T-cell (primary cell): ENCODE measurements around the gene PSMB3. TPM values are rescaled to one million over a fixed set of nuclear protein-coding genes. Genes with fewer than 3 reads are reported as not detected.

Experiments
- ATAC-seq, 4 experiments: fragments of 200-7000 bp in 3 of 4; fragments of 150-1000 bp in 1 of 4; cut with Tn5 transposase; replicated peaks in 1 of 4; 1 replicate in 3 of 4; 2 replicates in 1 of 4; pipeline ENCODE4 v1.10.0; 2021; ENCODE audit warnings: moderate library complexity in 3 of 4, mild to moderate bottlenecking in 2 of 4, moderate number of reproducible peaks in 1 of 4
- CTCF ChIA-PET, 2 donors: fragments of 300-600 bp; sonication (Branson Sonifier 250); formaldehyde crosslinking; loops; one replicate each; lab custom pipeline; 2022; ENCODE audit warnings: antibody characterized with exemption in 2 of 2; lab: Charles Lee
- POLR2A ChIA-PET, 2 donors: fragments of 300-600 bp; sonication (Branson Sonifier 250); formaldehyde crosslinking; loops; one replicate each; lab custom pipeline; 2022; ENCODE audit warnings: antibody characterized with exemption in 2 of 2; lab: Charles Lee
- DNase-seq, 35 experiments: peaks; one replicate each; pipeline versions ENCODE4 v3.0.0 to v3.0.0-alpha.2; 2013 to 2023
- H3K27ac ChIP-seq: one replicate; pipeline ENCODE4 v1.5.1; 2013; ENCODE audit warnings: low read length
- H3K27me3 ChIP-seq, 2 experiments: replicated peaks in 1 of 2; 1 replicate in 1 of 2; 2 replicates in 1 of 2; pipeline versions ENCODE4 v1.6.1 to v1.7.0; 2013; ENCODE audit warnings: low read length in 1 of 2, mixed read lengths in 1 of 2; ENCODE audit not compliant: control insufficient read depth in 2 of 2, insufficient read depth in 2 of 2; ENCODE audit errors: extremely low read depth in 1 of 2
- H3K36me3 ChIP-seq, 2 donors: 1 replicate in 1 of 2; 2 replicates in 1 of 2; pipeline versions ENCODE4 v1.6.1 to v1.7.0; 2013; ENCODE audit warnings: low read length in 1 of 2; ENCODE audit not compliant: control insufficient read depth in 2 of 2, insufficient read depth in 1 of 2; ENCODE audit errors: extremely low read depth in 1 of 2
- H3K4me1 ChIP-seq, 2 experiments: 1 replicate in 1 of 2; 2 replicates in 1 of 2; pipeline versions ENCODE4 v1.6.1 to v1.7.0; 2013; ENCODE audit warnings: low read length in 2 of 2, mixed read lengths in 1 of 2; ENCODE audit not compliant: insufficient read depth in 2 of 2, control insufficient read depth in 1 of 2; ENCODE audit errors: extremely low read depth in 1 of 2
- H3K4me3 ChIP-seq, 2 donors: 1 replicate in 1 of 2; 2 replicates in 1 of 2; pipeline versions ENCODE4 v1.5.1 to v1.7.0; 2013; ENCODE audit warnings: mild to moderate bottlenecking in 2 of 2, low read length in 1 of 2, moderate library complexity in 1 of 2; ENCODE audit not compliant: control insufficient read depth in 1 of 2; ENCODE audit errors: extremely low read depth in 1 of 2
- H3K9me3 ChIP-seq: 2 replicates; pipeline ENCODE4 v1.7.0; 2013
- H3K27ac Mint-ChIP-seq, 2 donors: one replicate each; pipeline ENCODE4 v1.8.0; 2020 to 2021; ENCODE audit warnings: mild to moderate bottlenecking in 2 of 2, mixed read lengths in 2 of 2
- H3K27me3 Mint-ChIP-seq, 2 donors: one replicate each; pipeline ENCODE4 v1.8.0; 2021 to 2022; ENCODE audit warnings: mixed read lengths in 2 of 2
- H3K36me3 Mint-ChIP-seq: one replicate; pipeline ENCODE4 v1.8.0; 2021; ENCODE audit warnings: mixed read lengths
- H3K4me1 Mint-ChIP-seq, 3 donors: one replicate each; pipeline ENCODE4 v1.8.0; 2020 to 2022; ENCODE audit warnings: mixed read lengths in 3 of 3, mild to moderate bottlenecking in 1 of 3
- H3K4me3 Mint-ChIP-seq, 3 donors: one replicate each; pipeline ENCODE4 v1.8.0; 2020 to 2022; ENCODE audit warnings: mild to moderate bottlenecking in 3 of 3, mixed read lengths in 3 of 3, moderate library complexity in 3 of 3
- H3K9me3 Mint-ChIP-seq, 3 donors: one replicate each; pipeline ENCODE4 v1.8.0; 2020 to 2022; ENCODE audit warnings: mixed read lengths in 3 of 3
- WGBS: methylation state at CpG from one replicate; pipeline ENCODE4 v1.1.5; 2013; ENCODE audit warnings: missing lambda C conversion rate; ENCODE audit not compliant: insufficient coverage; 5-methylcytosine and 5-hydroxymethylcytosine counted together
- total RNA-seq, 35 experiments: library from RNA in 6 of 35; stranded (reverse) in 6 of 35; fragments of 120-200 nt in 1 of 35; gene quantifications; one replicate each; pipeline versions ENCODE4 v1.2.1 to v1.2.4 and lab custom pipeline; 2013 to 2026

PSMB3 gene
- total RNA-seq, 5 donors from 2014 or later (not counting 1 experiment from before 2014, with no cell fraction given): 81.2 to 116 (median 104) TPM

DNA sequence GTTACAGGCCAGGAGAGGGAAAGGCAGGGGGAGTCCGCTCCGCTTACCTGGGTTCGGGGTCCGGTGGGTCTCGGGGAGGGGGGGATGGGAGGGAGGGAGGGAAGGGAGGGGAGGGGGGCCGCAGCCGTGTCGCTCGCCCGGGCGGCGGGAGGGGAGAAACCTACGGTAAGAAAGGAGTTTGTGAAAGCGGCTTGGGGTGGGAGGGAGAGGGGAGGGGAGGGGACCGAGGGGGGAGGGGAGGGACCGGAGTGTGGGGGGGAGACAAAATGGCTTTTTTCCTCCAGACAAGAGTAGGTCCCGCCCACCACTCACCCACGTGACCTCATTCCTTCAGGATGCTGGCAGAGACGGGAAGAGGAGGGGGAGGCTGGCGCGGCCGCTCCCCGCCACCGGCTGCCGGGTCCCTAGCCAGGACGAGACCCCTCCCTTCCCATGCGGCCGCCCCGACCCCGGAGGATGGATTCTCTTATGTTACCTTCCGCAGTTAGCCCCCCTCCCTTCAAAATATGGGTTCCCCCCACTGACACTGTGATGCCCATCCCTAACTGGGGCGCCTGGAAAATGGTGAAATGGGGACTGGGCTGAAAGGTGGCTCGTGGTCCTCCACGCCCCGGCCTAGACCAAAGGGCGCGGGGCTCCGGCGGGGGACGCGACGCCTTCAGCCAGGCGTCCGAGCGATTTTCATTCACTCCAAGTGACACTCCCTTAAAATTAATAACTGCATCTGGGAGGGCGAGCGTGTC is 4.2 kb upstream of the PSMB3 start, which contains the start of gene PCGF2:
Gene PCGF2, minus strand, starts transcription at position 188 of the 743 bp plus-strand sequence. CDS start 7,934 bp downstream, outside the sequence.
- POLR2A ChIA-PET: no interaction called here
- DNase-seq (no peak), ATAC-seq (no peak)
- H3K4me3 Mint-ChIP-seq: peak within 1 kb of the TSS; percentile 64 to 88 (median 72)
- peaks cover 4 to 70% of the 10 kb centered on the region in 2 experiments for H3K27me3 ChIP-seq
- no peak within 1 kb of the TSS for H3K27ac Mint-ChIP-seq
- no peaks in the 10 kb centered on the region for H3K9me3 ChIP-seq
- H3K27ac ChIP-seq: no peak within 1 kb of the TSS
- no peaks in the 10 kb centered on the region for H3K36me3 ChIP-seq
- peaks cover 21 to 63% of the 10 kb centered on the region in 2 donors for H3K27me3 Mint-ChIP-seq
- CTCF ChIA-PET: no interaction called here
- 3% methylated on average over 12 of the region's 47 CpGs for WGBS
- H3K4me3 ChIP-seq: peak within 1 kb of the TSS; percentile 38 to 72
- H3K4me1 ChIP-seq: peaks cover 36 to 68% of the 10 kb centered on the region in 2 experiments
- peaks cover 3% of the 10 kb centered on the region for H3K36me3 Mint-ChIP-seq
- H3K9me3 Mint-ChIP-seq: no peaks in the 10 kb centered on the region
- peaks cover 49 to 51% (median 49%) of the 10 kb centered on the region in 3 donors for H3K4me1 Mint-ChIP-seq

DNA sequence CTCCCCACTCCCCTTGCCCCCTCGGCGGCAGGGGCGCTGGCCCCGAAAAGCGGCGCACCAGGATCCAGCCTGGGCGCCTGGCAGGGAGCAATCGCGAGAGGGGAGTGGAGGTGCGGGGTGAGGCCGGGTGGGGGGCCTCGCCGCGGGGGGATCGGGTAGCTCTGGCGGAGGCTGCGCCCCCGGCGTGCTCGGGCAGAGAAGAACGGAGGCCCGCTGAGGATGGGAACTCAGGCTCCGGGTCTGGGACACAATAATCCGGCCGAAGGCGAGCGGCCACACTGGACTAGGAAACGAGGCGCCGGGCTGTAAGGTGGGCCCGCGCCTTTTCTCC is 3.7 kb upstream of the PSMB3 start:
- H3K4me3 ChIP-seq: peak overlapping the region; percentile 32 to 72
- Mint-ChIP-seq H3K9me3 (no peaks in the 10 kb centered on the region), H3K4me3 (peak overlapping the region; percentile 43 to 88 (median 57)), H3K27ac (no peak overlapping the region), H3K36me3 (peaks cover 6% of the 10 kb centered on the region), H3K27me3 (peaks cover 21 to 58% of the 10 kb centered on the region in 2 donors), H3K4me1 (peaks cover 53 to 56% (median 54%) of the 10 kb centered on the region in 3 donors)
- ATAC-seq (no peak), DNase-seq (no peak)
- peaks cover 36 to 74% of the 10 kb centered on the region in 2 experiments for H3K4me1 ChIP-seq
- POLR2A ChIA-PET: no interaction called here
- H3K9me3 ChIP-seq: no peaks in the 10 kb centered on the region
- no peak overlapping the region for H3K27ac ChIP-seq
- WGBS: under 1% methylated on average over 29 of the region's 32 CpGs
- CTCF ChIA-PET: interaction anchor here in 1 of 2 donors (0.5 kb wide), 1 partner anchor 12 kb away, joined by 5 read pairs; no protein-coding TSS in a partner anchor
- peaks cover 0 to 2% of the 10 kb centered on the region in 2 donors for H3K36me3 ChIP-seq
- peaks cover 4 to 65% of the 10 kb centered on the region in 2 experiments for H3K27me3 ChIP-seq

DNA sequence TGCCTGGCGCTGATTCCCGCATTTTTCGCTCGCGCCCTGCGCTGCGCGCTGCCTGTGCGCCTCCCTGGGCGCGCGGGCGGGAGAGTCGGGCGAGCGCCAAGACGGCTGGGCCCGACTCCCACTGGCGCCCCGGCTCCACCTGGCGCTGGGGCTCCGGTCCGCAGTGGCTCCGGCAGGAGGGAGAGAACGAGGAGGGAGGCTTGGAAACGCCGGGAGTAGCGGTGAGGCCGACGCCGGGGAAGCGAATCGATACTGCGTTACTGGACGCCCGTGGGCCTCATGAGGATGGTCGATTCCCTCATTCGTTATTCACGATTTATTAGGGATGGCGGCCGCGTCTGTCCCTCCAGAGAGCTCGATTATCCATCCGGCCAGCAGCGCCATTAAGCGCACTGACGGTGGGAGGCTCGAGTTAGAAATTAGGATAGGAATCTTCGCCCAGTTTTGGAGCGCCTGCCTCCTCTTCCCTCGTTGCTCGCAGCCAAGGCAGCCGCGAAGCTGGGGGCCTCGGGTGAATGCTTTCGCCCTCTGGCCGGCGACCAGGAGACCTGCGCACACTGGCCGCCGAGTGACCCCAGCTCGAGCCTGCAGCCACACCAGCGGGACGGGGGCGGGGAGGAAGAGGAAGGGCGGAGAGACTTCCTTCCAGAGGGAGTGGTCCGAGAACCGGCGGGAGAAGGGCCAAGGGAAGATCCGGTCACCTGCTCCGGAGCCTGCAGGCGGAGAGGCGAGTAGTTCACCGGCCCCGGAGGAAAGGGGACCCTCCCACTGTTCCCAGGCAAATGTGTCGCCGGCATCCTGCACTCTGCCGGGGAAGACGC is 3.1 kb upstream of the PSMB3 start:
- Mint-ChIP-seq H3K36me3 (peaks cover 8% of the 10 kb centered on the region), H3K4me3 (peak overlapping the region; percentile 60 to 88 (median 68)), H3K27me3 (peaks cover 21 to 52% of the 10 kb centered on the region in 2 donors), H3K27ac (no peak overlapping the region), H3K9me3 (no peaks in the 10 kb centered on the region), H3K4me1 (peaks cover 57 to 60% (median 60%) of the 10 kb centered on the region in 3 donors)
- H3K27ac ChIP-seq: no peak overlapping the region
- peaks cover 4 to 61% of the 10 kb centered on the region in 2 experiments for H3K27me3 ChIP-seq
- 2% methylated on average over 74 of the region's 79 CpGs for WGBS
- ATAC-seq: no peak
- peak overlapping the region; percentile 38 to 72 for H3K4me3 ChIP-seq
- peaks cover 0 to 5% of the 10 kb centered on the region in 2 donors for H3K36me3 ChIP-seq
- ChIA-PET CTCF (interaction anchor here in 1 of 2 donors (0.5 kb wide), 1 partner anchor 12 kb away, joined by 5 read pairs; no protein-coding TSS in a partner anchor), POLR2A (no interaction called here)
- no peaks in the 10 kb centered on the region for H3K9me3 ChIP-seq
- DNase-seq: peak in 1 of 35 experiments; percentile 27
- peaks cover 36 to 79% of the 10 kb centered on the region in 2 experiments for H3K4me1 ChIP-seq

DNA sequence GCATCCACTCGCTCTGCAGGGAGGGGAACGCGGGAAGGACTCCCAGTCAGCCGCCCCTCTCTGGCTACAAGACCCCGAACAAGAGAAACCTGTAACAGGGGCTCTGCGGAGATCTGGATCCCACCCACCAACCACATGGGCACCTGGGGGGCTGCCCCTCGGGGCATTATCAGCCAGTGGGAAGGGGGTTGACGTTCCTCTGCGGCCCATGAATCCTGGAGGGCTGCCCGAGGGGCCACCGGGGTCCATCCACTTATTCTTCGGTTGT is 2.6 kb upstream of the PSMB3 start:
- ATAC-seq (no peak), DNase-seq (no peak)
- peaks cover 21 to 46% of the 10 kb centered on the region in 2 donors for H3K27me3 Mint-ChIP-seq
- H3K4me1 Mint-ChIP-seq: peaks cover 61 to 63% (median 63%) of the 10 kb centered on the region in 3 donors
- H3K4me1 ChIP-seq: peaks cover 36 to 84% of the 10 kb centered on the region in 2 experiments
- no peak overlapping the region for H3K27ac Mint-ChIP-seq
- peaks cover 11% of the 10 kb centered on the region for H3K36me3 Mint-ChIP-seq
- no peak overlapping the region for H3K27ac ChIP-seq
- H3K36me3 ChIP-seq: peaks cover 0 to 10% of the 10 kb centered on the region in 2 donors
- WGBS: 4% methylated on average over 6 of the region's 12 CpGs
- POLR2A ChIA-PET: no interaction called here
- H3K4me3 ChIP-seq: peak overlapping the region; percentile 38 to 72
- H3K9me3 Mint-ChIP-seq: no peaks in the 10 kb centered on the region
- peak overlapping the region; percentile 60 to 88 (median 68) for H3K4me3 Mint-ChIP-seq
- H3K27me3 ChIP-seq: peaks cover 4 to 57% of the 10 kb centered on the region in 2 experiments
- H3K9me3 ChIP-seq: no peaks in the 10 kb centered on the region
- CTCF ChIA-PET: interaction anchor here in 1 of 2 donors (1.3 kb wide), 1 partner anchor 15 kb away, joined by 5 read pairs; no protein-coding TSS in a partner anchor

DNA sequence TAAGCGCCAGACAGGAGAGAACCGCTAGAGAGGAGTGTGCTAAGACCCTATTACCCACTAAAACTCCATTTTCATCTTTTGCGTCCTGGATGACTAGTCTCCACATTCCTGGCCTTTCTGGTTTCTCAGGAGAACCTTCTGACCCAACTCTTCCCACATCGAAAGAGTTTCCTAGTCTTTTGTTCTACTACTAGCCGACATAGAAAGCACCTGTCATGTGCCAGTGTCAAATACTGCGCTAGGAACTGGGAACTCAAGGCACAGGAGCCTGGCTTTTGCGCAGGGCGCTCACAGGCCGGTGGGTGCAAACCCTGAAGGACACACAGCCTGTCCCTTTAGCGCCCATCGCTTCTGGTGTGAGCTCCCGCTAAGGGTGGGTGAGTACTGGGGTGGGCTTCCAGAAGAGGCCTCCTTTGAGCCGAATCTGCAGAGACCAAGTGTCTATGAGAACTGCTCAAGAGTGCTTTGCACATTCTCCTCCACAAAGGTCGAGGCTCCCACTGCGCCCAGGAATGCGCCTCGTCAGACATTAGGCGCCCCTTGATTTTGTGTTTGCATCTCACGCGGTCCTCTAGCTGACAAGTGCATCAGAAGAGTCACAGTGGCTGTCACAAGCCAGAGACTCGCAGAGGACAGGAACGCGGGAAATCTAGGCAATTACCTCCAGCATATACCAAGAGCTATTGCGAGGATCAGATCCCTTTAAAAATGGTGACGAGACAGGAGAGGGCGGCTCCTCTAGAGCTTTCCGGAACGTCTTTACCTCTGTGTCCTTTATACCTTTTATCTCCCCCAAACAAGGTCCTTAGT is 2.0 kb upstream of the PSMB3 start:
- CTCF ChIA-PET: interaction anchor here in 1 of 2 donors (1.3 kb wide), 1 partner anchor 15 kb away, joined by 5 read pairs; no protein-coding TSS in a partner anchor
- Histone ChIP-seq H3K9me3 (no peaks in the 10 kb centered on the region), H3K27ac (no peak overlapping the region), H3K4me3 (peak overlapping the region; percentile 95 to 96), H3K4me1 (peaks cover 36 to 86% of the 10 kb centered on the region in 2 experiments), H3K27me3 (peaks cover 4 to 53% of the 10 kb centered on the region in 2 experiments), H3K36me3 (peaks cover 0 to 13% of the 10 kb centered on the region in 2 donors)
- Mint-ChIP-seq H3K36me3 (peaks cover 11% of the 10 kb centered on the region), H3K9me3 (no peaks in the 10 kb centered on the region), H3K4me1 (peaks cover 61 to 65% (median 63%) of the 10 kb centered on the region in 3 donors), H3K27ac (peak overlapping the region in 1 of 2 donors; percentile 97), H3K4me3 (peak overlapping the region; percentile 88 to 99 (median 99)), H3K27me3 (peaks cover 21 to 43% of the 10 kb centered on the region in 2 donors)
- POLR2A ChIA-PET: no interaction called here
- ATAC-seq (no peak), DNase-seq (peak in 1 of 35 experiments; percentile 41)
- WGBS: 22% methylated on average over 13 of the region's 28 CpGs
